PC-9 (cell line): ENCODE results near the gene MAGI1. TPM values are rescaled to one million over a fixed set of nuclear protein-coding genes. Genes with fewer than 3 reads are reported as not detected.

Source experiments
- BruUV-seq: library from RNA; stranded (reverse); fragments of 400-500 nt; replicated peaks from 2 replicates; lab custom pipeline; 2021; lab: Mats Ljungman, UMichigan
- CTCF ChIA-PET: fragments of 300-600 bp; sonication (Branson Sonifier 250); formaldehyde crosslinking; loops from one replicate; lab custom pipeline; 2022; ENCODE audit warnings: antibody characterized with exemption; lab: Charles Lee
- POLR2A ChIA-PET: fragments of 300-600 bp; sonication (Branson Sonifier 250); formaldehyde crosslinking; loops from one replicate; lab custom pipeline; 2022; ENCODE audit warnings: antibody characterized with exemption; ENCODE audit not compliant: unreplicated experiment; lab: Charles Lee
- DNase-seq, 2 experiments: peaks; one replicate each; pipeline versions ENCODE4 v3.0.0 to v3.0.0-alpha.2; 2015 to 2022; ENCODE audit warnings: mixed read lengths in 1 of 2
- H2AFZ ChIP-seq: fragments of 200-600 bp; sonication (generic); 2 replicates; pipeline ENCODE4 v1.8.1; 2017; ENCODE audit warnings: antibody characterized with exemption
- H3F3A ChIP-seq: fragments of 200-600 bp; sonication (generic); 2 replicates; pipeline ENCODE4 v1.8.1; 2017; ENCODE audit warnings: antibody characterized with exemption, mild to moderate bottlenecking, low read depth; ENCODE audit not compliant: insufficient read depth
- H3K27ac ChIP-seq: fragments of 200-600 bp; sonication (generic); 2 replicates; pipeline ENCODE4 v1.6.1; 2016; ENCODE audit warnings: mixed run types
- H3K27me3 ChIP-seq: fragments of 200-600 bp; sonication (generic); 2 replicates; pipeline ENCODE4 v1.6.1; 2016; ENCODE audit warnings: low read depth, mixed run types; ENCODE audit not compliant: insufficient read depth
- H3K36me3 ChIP-seq: fragments of 200-600 bp; sonication (generic); 2 replicates; pipeline ENCODE4 v1.6.1; 2016; ENCODE audit warnings: low read depth, mixed run types
- H3K4me1 ChIP-seq: fragments of 200-600 bp; sonication (generic); replicated peaks from 2 replicates; pipeline ENCODE4 v1.6.1; 2016; ENCODE audit warnings: mixed run types; ENCODE audit not compliant: insufficient read depth
- H3K4me2 ChIP-seq: fragments of 200-600 bp; sonication (generic); 2 replicates; pipeline ENCODE4 v1.6.1; 2017; ENCODE audit warnings: mixed run types
- H3K4me3 ChIP-seq: fragments of 200-600 bp; sonication (generic); 2 replicates; pipeline ENCODE4 v1.6.1; 2016; ENCODE audit warnings: mixed run types
- H3K79me2 ChIP-seq: fragments of 200-600 bp; sonication (generic); 2 replicates; pipeline ENCODE4 v1.6.1; 2017; ENCODE audit warnings: low read depth, mixed run types
- H3K9me2 ChIP-seq: fragments of 200-600 bp; sonication (generic); 2 replicates; pipeline ENCODE4 v1.8.1; 2017; ENCODE audit warnings: mild to moderate bottlenecking; ENCODE audit not compliant: insufficient read depth
- H3K9me3 ChIP-seq: fragments of 200-600 bp; sonication (generic); 2 replicates; pipeline ENCODE4 v1.8.1; 2016; ENCODE audit warnings: low read depth; ENCODE audit not compliant: insufficient read depth
- H4K20me1 ChIP-seq: fragments of 200-600 bp; sonication (generic); 2 replicates; pipeline ENCODE4 v1.8.1; 2017; ENCODE audit not compliant: insufficient read depth
- CTCF ChIP-seq: fragments of 200-600 bp; sonication (generic); conservative IDR thresholded peaks from 2 replicates; pipeline ENCODE4 v1.6.1; 2017; ENCODE audit warnings: mixed run types, antibody characterized with exemption, mild to moderate bottlenecking, moderate library complexity
- EZH2 ChIP-seq: fragments of 200-600 bp; sonication (generic); IDR thresholded peaks from 2 replicates; pipeline ENCODE4 v1.8.0; 2017; ENCODE audit warnings: antibody characterized with exemption, low read depth
- intact Hi-C: fragments of 100-400 bp; cut with micrococcal nuclease; formaldehyde crosslinking; loops from one replicate; pipeline ENCODE4 v1.10.0; 2022; ENCODE audit not compliant: unreplicated experiment
- total RNA-seq: library from RNA; stranded (reverse); gene quantifications from 2 replicates; pipeline ENCODE4 v1.2.3, GENCODE V29; 2021

Gene MAGI1
- total RNA-seq, 1 experiment from 2014 or later, result 23.3 TPM

GRCh38 chr3:65713016-65713415 is 325.7 kb downstream of the MAGI1 start:
- no peaks in the 10 kb centered on the region for H3K9me3 ChIP-seq
- H3K4me1 ChIP-seq, result no peaks in the 10 kb centered on the region
- no peak for DNase-seq
- no peaks in the 10 kb centered on the region for H4K20me1 ChIP-seq
- TF ChIP-seq EZH2 (no peak), CTCF (no peak)
- H3F3A ChIP-seq, result no peaks in the 10 kb centered on the region
- ChIA-PET POLR2A (no interaction called here), CTCF (no interaction called here)
- H2AFZ ChIP-seq, result no peak overlapping the region
- no peak overlapping the region for H3K27ac ChIP-seq
- H3K27me3 ChIP-seq, result no peaks in the 10 kb centered on the region
- H3K79me2 ChIP-seq, result no peaks in the 10 kb centered on the region
- H3K4me2 ChIP-seq, result no peak overlapping the region
- BruUV-seq, result no TSS peak
- intact Hi-C loops, result no loop called here
- H3K9me2 ChIP-seq, result no peaks in the 10 kb centered on the region
- H3K36me3 ChIP-seq, result no peaks in the 10 kb centered on the region
- H3K4me3 ChIP-seq, result no peak overlapping the region

- no TSS peak for BruUV-seq
- Histone ChIP-seq H3K9me2 (no peaks in the 10 kb centered on the region), H3K4me3 (no peak overlapping the region), H4K20me1 (no peaks in the 10 kb centered on the region), H3K79me2 (no peaks in the 10 kb centered on the region), H3K36me3 (no peaks in the 10 kb centered on the region), H3K9me3 (no peaks in the 10 kb centered on the region), H3F3A (no peaks in the 10 kb centered on the region), H3K27me3 (no peaks in the 10 kb centered on the region), H3K4me1 (no peaks in the 10 kb centered on the region), H2AFZ (no peak overlapping the region), H3K27ac (no peak overlapping the region), H3K4me2 (no peak overlapping the region)
- TF ChIP-seq EZH2 (no peak), CTCF (no peak)
- intact Hi-C loops, result no loop called here
- ChIA-PET CTCF (no interaction called here), POLR2A (no interaction called here)
- no peak for DNase-seq
Observed at GRCh38 chr3:65712140-65712539, 326.6 kb downstream of the MAGI1 start.

GRCh38 chr3:65706776-65707568 is 331.7 kb downstream of the MAGI1 start:
- DNase-seq, result no peak
- Histone ChIP-seq H3K4me2 (no peak overlapping the region), H2AFZ (no peak overlapping the region), H3K36me3 (no peaks in the 10 kb centered on the region), H3K4me1 (no peaks in the 10 kb centered on the region), H3K9me3 (no peaks in the 10 kb centered on the region), H3K79me2 (no peaks in the 10 kb centered on the region), H4K20me1 (no peaks in the 10 kb centered on the region), H3K4me3 (no peak overlapping the region), H3F3A (no peaks in the 10 kb centered on the region), H3K27ac (no peak overlapping the region), H3K9me2 (no peaks in the 10 kb centered on the region), H3K27me3 (no peaks in the 10 kb centered on the region)
- ChIA-PET CTCF (no interaction called here), POLR2A (no interaction called here)
- TF ChIP-seq CTCF (no peak), EZH2 (no peak)
- BruUV-seq, result no TSS peak
- intact Hi-C loops, result no loop called here
